ENCODE results near the gene SLCO3A1. TPM values are rescaled to one million over a fixed set of nuclear protein-coding genes. Genes with fewer than 3 reads are reported as not detected.

SLCO3A1 gene
- total RNA-seq, 1 donor from 2014 or later = 25.9 TPM

- no peak for DNase-seq (ENCODE audit: low spot score)
These were observed 55.6 kb downstream of the SLCO3A1 start for GRCh38 chr15:91909111-91909510.

GRCh38 chr15:91909574-91909973, 56.1 kb downstream of the SLCO3A1 start:
- no peak for DNase-seq (ENCODE audit: low spot score)

- no peak for DNase-seq (ENCODE audit: low spot score)
These were observed 58.3 kb downstream of the SLCO3A1 start for GRCh38 chr15:91911844-91912243.

GRCh38 chr15:91912336-91912735, 58.8 kb downstream of the SLCO3A1 start:
- DNase-seq (ENCODE audit: low spot score) = no peak

- DNase-seq (ENCODE audit: low spot score) = no peak
These were observed 60.1 kb downstream of the SLCO3A1 start for GRCh38 chr15:91913560-91913959.

- no peak for DNase-seq (ENCODE audit: low spot score)
These were observed 62.1 kb downstream of the SLCO3A1 start for GRCh38 chr15:91915576-91915975.

GRCh38 chr15:91916051-91916450, 62.5 kb downstream of the SLCO3A1 start:
- no peak for DNase-seq (ENCODE audit: low spot score)

- no peak for DNase-seq (ENCODE audit: low spot score)
These were observed 64.3 kb downstream of the SLCO3A1 start for GRCh38 chr15:91917686-91918360.

- no peak for DNase-seq (ENCODE audit: low spot score)
These were observed 65.6 kb downstream of the SLCO3A1 start for GRCh38 chr15:91919014-91919534.

GRCh38 chr15:91921188-91921842, 67.8 kb downstream of the SLCO3A1 start:
- DNase-seq (ENCODE audit: low spot score) = no peak

- DNase-seq (ENCODE audit: low spot score) = no peak
These were observed 68.3 kb downstream of the SLCO3A1 start for GRCh38 chr15:91921843-91922198.

- DNase-seq (ENCODE audit: low spot score) = no peak
These were observed 69.4 kb downstream of the SLCO3A1 start for GRCh38 chr15:91922646-91923547.

- DNase-seq (ENCODE audit: low spot score) = no peak
These were observed 70.7 kb downstream of the SLCO3A1 start for GRCh38 chr15:91924183-91924582.

- no peak for DNase-seq (ENCODE audit: low spot score)
These were observed 71.5 kb downstream of the SLCO3A1 start for GRCh38 chr15:91924837-91925495.

- DNase-seq (ENCODE audit: low spot score) = no peak
These were observed 72.3 kb downstream of the SLCO3A1 start for GRCh38 chr15:91925794-91926193.

GRCh38 chr15:91926908-91927270, 73.4 kb downstream of the SLCO3A1 start:
- DNase-seq (ENCODE audit: low spot score) = no peak

- no peak for DNase-seq (ENCODE audit: low spot score)
These were observed 74.1 kb downstream of the SLCO3A1 start for GRCh38 chr15:91927585-91927984.

GRCh38 chr15:91928675-91929074, 75.2 kb downstream of the SLCO3A1 start:
- no peak for DNase-seq (ENCODE audit: low spot score)

- no peak for DNase-seq (ENCODE audit: low spot score)
These were observed 76.0 kb downstream of the SLCO3A1 start for GRCh38 chr15:91929509-91929908.

GRCh38 chr15:91930092-91930491, 76.6 kb downstream of the SLCO3A1 start:
- no peak for DNase-seq (ENCODE audit: low spot score)

- no peak for DNase-seq (ENCODE audit: low spot score)
These were observed 82.8 kb downstream of the SLCO3A1 start for GRCh38 chr15:91936182-91936775.

All from mesenteric fat pad (tissue), 1 donor.